MCF 10A (cell line): Measurements from ENCODE around the gene NR5A1. TPM values are rescaled to one million over a fixed set of nuclear protein-coding genes. Genes with fewer than 3 reads are reported as not detected.

Experiments used
- BruUV-seq: library from RNA; stranded (reverse); fragments of 400-500 nt; replicated peaks from 2 replicates; lab custom pipeline; 2021; lab: Mats Ljungman, UMichigan
- CTCF ChIA-PET: fragments of 300-600 bp; sonication (Branson Sonifier 250); formaldehyde crosslinking; extraction: SDS; loops from one replicate; lab custom pipeline; 2021; ENCODE audit warnings: antibody characterized with exemption, inconsistent platforms; lab: Yijun Ruan, JAX
- POLR2A ChIA-PET: fragments of 300-600, 350-650 bp; sonication (Branson Sonifier 250); formaldehyde crosslinking; extraction: SDS; loops from one replicate; lab custom pipeline; 2020; ENCODE audit warnings: antibody characterized with exemption, inconsistent platforms; lab: Yijun Ruan, JAX
- DNase-seq: peaks from one replicate; pipeline ENCODE4 v3.0.0-alpha.2; 2018; ENCODE audit not compliant: unreplicated experiment
- H3K27ac Mint-ChIP-seq: one replicate; pipeline ENCODE4 v1.8.0; 2022; ENCODE audit warnings: mild to moderate bottlenecking, low read depth, mixed read lengths; ENCODE audit not compliant: unreplicated experiment
- H3K27me3 Mint-ChIP-seq: one replicate; pipeline ENCODE4 v1.8.0; 2022; ENCODE audit warnings: mixed read lengths; ENCODE audit not compliant: insufficient read depth, unreplicated experiment
- H3K36me3 Mint-ChIP-seq: one replicate; pipeline ENCODE4 v1.8.0; 2022; ENCODE audit warnings: mild to moderate bottlenecking, moderate library complexity, mixed read lengths; ENCODE audit not compliant: insufficient read depth, unreplicated experiment
- H3K4me1 Mint-ChIP-seq: one replicate; pipeline ENCODE4 v1.8.0; 2022; ENCODE audit warnings: mixed read lengths; ENCODE audit not compliant: insufficient read depth, unreplicated experiment
- H3K4me3 Mint-ChIP-seq: one replicate; pipeline ENCODE4 v1.8.0; 2022; ENCODE audit warnings: mild to moderate bottlenecking, moderate library complexity, mixed read lengths; ENCODE audit not compliant: unreplicated experiment
- H3K9me3 Mint-ChIP-seq: one replicate; pipeline ENCODE4 v1.8.0; 2022; ENCODE audit warnings: mixed read lengths; ENCODE audit not compliant: unreplicated experiment
- intact Hi-C: fragments of 100-400 bp; cut with micrococcal nuclease; formaldehyde crosslinking; loops from 2 replicates; pipeline ENCODE4 v1.14.1; 2022
- total RNA-seq: library from RNA; stranded (reverse); gene quantifications from 2 replicates; pipeline ENCODE4 v1.2.3, GENCODE V29; 2022
- TF ChIP-seq, protein P1 (sequence below): fragments of 200-600 bp; IDR thresholded peaks from one replicate; pipeline ENCODE4 v1.8.0; 2022; ENCODE audit warnings: antibody characterized with exemption, mild to moderate bottlenecking; ENCODE audit not compliant: unreplicated experiment

The NR5A1 gene
- total RNA-seq, 1 experiment from 2014 or later = not detected

DNA sequence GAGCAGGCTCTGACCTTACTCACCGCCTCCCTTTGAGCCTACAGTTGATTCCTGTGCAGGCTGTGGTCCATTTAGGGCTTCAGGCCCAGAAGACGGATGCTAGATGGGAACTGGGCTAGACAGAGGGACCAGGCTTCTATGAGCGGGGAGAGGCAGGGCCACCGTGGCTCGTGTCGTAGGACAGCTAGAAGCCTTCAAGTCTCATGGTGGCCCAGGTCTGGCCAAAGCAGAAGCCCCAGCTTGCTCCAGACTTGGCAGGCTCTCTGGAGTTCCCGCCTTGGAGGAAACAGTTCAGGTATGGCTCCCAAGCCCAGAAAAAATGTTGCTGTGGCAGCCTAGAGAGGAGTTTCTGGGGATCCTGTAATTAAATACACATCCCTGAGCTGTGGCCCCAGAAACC, 10.9 kb upstream of the NR5A1 start:
- POLR2A ChIA-PET = no interaction called here
- no peaks in the 10 kb centered on the region for H3K27me3 Mint-ChIP-seq
- H3K4me1 Mint-ChIP-seq = no peaks in the 10 kb centered on the region
- H3K9me3 Mint-ChIP-seq = no peaks in the 10 kb centered on the region
- intact Hi-C loops = no loop called here
- H3K27ac Mint-ChIP-seq = no peak overlapping the region
- CTCF ChIA-PET = no interaction called here
- DNase-seq = no peak
- no peak overlapping the region for H3K4me3 Mint-ChIP-seq
- TF ChIP-seq, protein P1, sequence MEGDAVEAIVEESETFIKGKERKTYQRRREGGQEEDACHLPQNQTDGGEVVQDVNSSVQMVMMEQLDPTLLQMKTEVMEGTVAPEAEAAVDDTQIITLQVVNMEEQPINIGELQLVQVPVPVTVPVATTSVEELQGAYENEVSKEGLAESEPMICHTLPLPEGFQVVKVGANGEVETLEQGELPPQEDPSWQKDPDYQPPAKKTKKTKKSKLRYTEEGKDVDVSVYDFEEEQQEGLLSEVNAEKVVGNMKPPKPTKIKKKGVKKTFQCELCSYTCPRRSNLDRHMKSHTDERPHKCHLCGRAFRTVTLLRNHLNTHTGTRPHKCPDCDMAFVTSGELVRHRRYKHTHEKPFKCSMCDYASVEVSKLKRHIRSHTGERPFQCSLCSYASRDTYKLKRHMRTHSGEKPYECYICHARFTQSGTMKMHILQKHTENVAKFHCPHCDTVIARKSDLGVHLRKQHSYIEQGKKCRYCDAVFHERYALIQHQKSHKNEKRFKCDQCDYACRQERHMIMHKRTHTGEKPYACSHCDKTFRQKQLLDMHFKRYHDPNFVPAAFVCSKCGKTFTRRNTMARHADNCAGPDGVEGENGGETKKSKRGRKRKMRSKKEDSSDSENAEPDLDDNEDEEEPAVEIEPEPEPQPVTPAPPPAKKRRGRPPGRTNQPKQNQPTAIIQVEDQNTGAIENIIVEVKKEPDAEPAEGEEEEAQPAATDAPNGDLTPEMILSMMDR = no peak
- no peaks in the 10 kb centered on the region for H3K36me3 Mint-ChIP-seq
- BruUV-seq = no TSS peak

DNA sequence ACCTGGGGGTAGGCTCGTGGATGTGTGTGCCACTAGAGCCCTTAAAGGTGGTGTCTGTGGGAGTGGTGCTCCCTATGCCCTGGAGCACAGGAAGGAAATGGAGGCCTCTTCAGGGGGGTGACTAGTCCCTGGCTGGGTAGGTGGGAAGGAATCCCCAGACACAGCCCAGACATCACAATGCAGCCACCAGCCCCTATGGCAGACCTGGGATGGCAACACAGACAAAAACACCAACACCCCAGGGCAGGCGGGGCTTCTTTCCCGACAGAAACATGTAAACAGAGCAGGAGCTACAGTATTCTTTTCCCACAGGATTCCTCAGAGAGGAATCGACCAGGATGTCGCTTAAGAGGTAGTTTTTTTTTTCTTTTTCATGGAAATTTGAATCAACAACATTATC, 10.4 kb upstream of the NR5A1 start:
- Mint-ChIP-seq H3K4me3 (no peak overlapping the region), H3K36me3 (no peaks in the 10 kb centered on the region), H3K27me3 (no peaks in the 10 kb centered on the region), H3K9me3 (no peaks in the 10 kb centered on the region), H3K4me1 (no peaks in the 10 kb centered on the region), H3K27ac (no peak overlapping the region)
- TF ChIP-seq, protein P1 = no peak
- DNase-seq = no peak
- intact Hi-C loops = no loop called here
- ChIA-PET POLR2A (no interaction called here), CTCF (no interaction called here)
- BruUV-seq = no TSS peak

DNA sequence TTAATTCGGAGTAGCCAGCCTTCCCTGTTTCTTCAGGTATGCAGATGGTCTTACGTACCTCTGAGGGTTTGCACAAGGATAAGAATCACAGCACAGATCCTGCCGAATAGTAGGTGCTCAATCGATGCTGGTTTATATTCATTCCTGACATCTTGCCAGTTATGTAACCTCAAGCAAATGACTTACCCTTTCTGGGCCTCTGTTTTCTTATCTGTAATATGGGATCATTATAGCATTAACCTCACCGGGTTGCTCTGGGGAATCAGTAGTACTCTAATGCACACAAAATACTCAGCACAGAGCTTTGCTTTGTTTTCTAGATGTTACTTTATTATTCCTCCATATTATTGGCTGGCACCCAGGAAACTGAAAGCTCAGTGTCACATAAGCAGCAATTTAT, 7.7 kb upstream of the NR5A1 start:
- no peak overlapping the region for H3K27ac Mint-ChIP-seq
- no peak overlapping the region for H3K4me3 Mint-ChIP-seq
- peaks cover 7% of the 10 kb centered on the region for H3K4me1 Mint-ChIP-seq
- intact Hi-C loops = no loop called here
- BruUV-seq = no TSS peak
- DNase-seq = no peak
- H3K9me3 Mint-ChIP-seq = no peaks in the 10 kb centered on the region
- no peaks in the 10 kb centered on the region for H3K27me3 Mint-ChIP-seq
- TF ChIP-seq, protein P1 = no peak
- POLR2A ChIA-PET = no interaction called here
- CTCF ChIA-PET = interaction anchor here (0.6 to 1.5 kb wide), 4 partner anchors 12 to 338 kb away, joined by 3 to 4 read pairs (median 3); partner anchors contain the start of gene WDR38
- no peaks in the 10 kb centered on the region for H3K36me3 Mint-ChIP-seq

DNA sequence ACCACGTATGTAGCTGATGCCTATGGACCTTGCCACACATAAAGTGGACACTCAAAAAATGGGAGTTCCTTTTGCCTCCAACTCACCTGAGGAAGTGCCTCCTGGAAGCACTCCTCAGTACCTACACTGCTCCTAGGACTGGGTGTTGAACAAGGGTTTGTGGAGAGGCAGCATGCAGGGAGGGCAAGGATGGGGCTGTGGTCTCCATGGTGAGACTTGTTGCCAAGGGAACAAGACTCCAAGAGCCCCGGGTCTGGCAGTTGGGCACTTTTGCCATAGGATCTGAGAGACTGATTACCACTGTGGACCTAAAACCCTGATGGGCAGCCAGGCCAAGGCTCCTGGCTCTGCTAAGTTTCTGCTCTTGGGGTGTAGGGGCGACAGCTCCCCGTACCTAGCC, 6.9 kb upstream of the NR5A1 start:
- DNase-seq = no peak
- Mint-ChIP-seq H3K4me1 (peaks cover 7% of the 10 kb centered on the region), H3K9me3 (no peaks in the 10 kb centered on the region), H3K27ac (no peak overlapping the region), H3K4me3 (no peak overlapping the region), H3K36me3 (no peaks in the 10 kb centered on the region), H3K27me3 (no peaks in the 10 kb centered on the region)
- TF ChIP-seq, protein P1 = no peak
- ChIA-PET POLR2A (no interaction called here), CTCF (interaction anchor here (1.2 kb wide), 1 partner anchor 22 kb away, joined by 3 read pairs; no protein-coding TSS in a partner anchor)
- no TSS peak for BruUV-seq
- intact Hi-C loops = no loop called here
